ENCODE measurements around the gene ATF4. TPM values are rescaled to one million over a fixed set of nuclear protein-coding genes. Genes with fewer than 3 reads are reported as not detected.

ATF4 gene
- total and polyA plus RNA-seq, 2 of the 13 experiments (the other 11 are each of a cell fraction or from before 2014, with no cell fraction given), result 486 to 1,297 TPM

DNA sequence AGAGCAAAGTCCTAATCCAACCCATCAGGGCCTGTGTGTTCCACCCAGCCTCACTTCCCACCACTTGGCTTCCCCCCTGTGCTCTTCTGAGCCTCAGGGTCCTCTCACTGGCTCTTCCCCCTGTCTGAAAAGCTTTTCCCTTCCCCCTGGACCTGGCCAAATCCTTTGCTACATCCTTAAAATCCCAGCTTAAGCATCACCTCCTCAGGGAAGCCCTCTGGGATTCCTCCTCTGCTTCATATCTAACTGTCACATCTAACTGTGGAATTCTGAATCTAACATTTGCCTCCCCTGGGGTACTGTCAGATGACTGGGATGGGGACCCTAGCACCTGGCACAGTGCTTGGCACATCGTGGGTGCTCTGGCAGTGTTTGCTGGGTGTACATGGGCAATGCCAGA is 51.2 kb downstream of the ATF4 start:
- Histone ChIP-seq H3K36me3 (replicated peaks in 1 of 2; ENCODE audit: control insufficient read depth in 1 of 2, insufficient read depth in 2 of 2, low read length in 2 of 2) (no peaks in the 10 kb centered on the region), H3K27ac (ENCODE audit: extremely low read length, insufficient read depth, low read length) (no peak overlapping the region), H3K4me1 (ENCODE audit: insufficient read depth, low read length) (no peaks in the 10 kb centered on the region), H3K9ac (ENCODE audit: insufficient read depth, low read depth, low read length) (no peak overlapping the region), H3K79me2 (ENCODE audit: insufficient read depth, low read length) (no peaks in the 10 kb centered on the region), H3K4me2 (ENCODE audit: low read depth, low read length) (no peak overlapping the region), H3K9me3 (ENCODE audit: low read length) (no peaks in the 10 kb centered on the region), H4K20me1 (ENCODE audit: insufficient read depth, low read length) (no peaks in the 10 kb centered on the region), H3K4me3 (replicated peaks in 1 of 3; ENCODE audit: insufficient read depth in 1 of 3, low read depth in 2 of 3, low read length in 3 of 3) (no peak overlapping the region), H3K27me3 (ENCODE audit: control insufficient read depth in 1 of 2, insufficient read depth in 2 of 2, low read length in 2 of 2) (peaks cover 4 to 31% of the 10 kb centered on the region in 2 experiments; a peak in 4 of 5 replicates), H2AFZ (ENCODE audit: low read length) (no peak overlapping the region)
- ATAC-seq, result no peak
- CTCF ChIA-PET (ENCODE audit: low intra/inter-chr PET ratio, low total read pairs), result no interaction called here
- POLR2A ChIA-PET, result no interaction called here
- WGBS (ENCODE audit: low lambda C conversion rate), result 0% methylated on average over 1 of the region's 1 CpG
- BruUV-seq (replicated peaks), result no TSS peak
- in situ Hi-C loops (cut with HindIII; ENCODE audit: extremely low pct_ligation_motif_present, low pct_unique_long_range_greater_than_20kb), result no loop called here
- intact Hi-C loops (cut with micrococcal nuclease; ENCODE audit: unreplicated experiment), result no loop called here
- no peak for FAIRE-seq
- no peak for DNase-seq (ENCODE audit: low spot score)
- TF ChIP-seq CAMTA2 (CRISPR knock-in tag; IDR thresholded peaks at IDR 0.05; ENCODE audit: borderline replicate concordance) (no peak), ZFP90 (CRISPR knock-in tag; IDR thresholded peaks at IDR 0.05; ENCODE audit: borderline replicate concordance) (no peak), ZBTB40 (IDR thresholded peaks at IDR 0.05) (no peak), ZBTB40 (CRISPR knock-in tag; IDR thresholded peaks at IDR 0.05) (no peak), TBX2 (CRISPR knock-in tag; IDR thresholded peaks at IDR 0.05; ENCODE audit: borderline replicate concordance) (no peak), PHB2 (IDR thresholded peaks at IDR 0.05; ENCODE audit: partially characterized antibody) (no peak), ZNF12 (CRISPR knock-in tag; IDR thresholded peaks at IDR 0.05) (no peak), REPIN1 (CRISPR knock-in tag; IDR thresholded peaks at IDR 0.05; ENCODE audit: borderline replicate concordance, low read depth) (no peak), ZNF772 (CRISPR knock-in tag; IDR thresholded peaks at IDR 0.05) (no peak), HOXA3 (CRISPR knock-in tag; IDR thresholded peaks at IDR 0.05) (no peak), MYNN (CRISPR knock-in tag; IDR thresholded peaks at IDR 0.05; ENCODE audit: low read depth) (no peak), ZNF160 (CRISPR knock-in tag; IDR thresholded peaks at IDR 0.05) (no peak), ETV5 (CRISPR knock-in tag; IDR thresholded peaks at IDR 0.05; ENCODE audit: borderline replicate concordance) (no peak)
- TF ChIP-seq, protein P1, sequence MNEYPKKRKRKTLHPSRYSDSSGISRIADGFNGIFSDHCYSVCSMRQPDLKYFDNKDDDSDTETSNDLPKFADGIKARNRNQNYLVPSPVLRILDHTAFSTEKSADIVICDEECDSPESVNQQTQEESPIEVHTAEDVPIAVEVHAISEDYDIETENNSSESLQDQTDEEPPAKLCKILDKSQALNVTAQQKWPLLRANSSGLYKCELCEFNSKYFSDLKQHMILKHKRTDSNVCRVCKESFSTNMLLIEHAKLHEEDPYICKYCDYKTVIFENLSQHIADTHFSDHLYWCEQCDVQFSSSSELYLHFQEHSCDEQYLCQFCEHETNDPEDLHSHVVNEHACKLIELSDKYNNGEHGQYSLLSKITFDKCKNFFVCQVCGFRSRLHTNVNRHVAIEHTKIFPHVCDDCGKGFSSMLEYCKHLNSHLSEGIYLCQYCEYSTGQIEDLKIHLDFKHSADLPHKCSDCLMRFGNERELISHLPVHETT (CRISPR knock-in tag; conservative IDR thresholded peaks at IDR 0.05), result no peak

All from HepG2 (cell line).